ENCODE results near the gene SP4.

The SP4 gene

GRCh38 chr7:21430575-21430954, 2.7 kb downstream of the SP4 start:
- POLR2A ChIA-PET, result no interaction called here
- CTCF ChIA-PET, result interaction anchor here (0.7 to 1.8 kb wide), 3 partner anchors 10 to 27 kb away, joined by 3 to 6 read pairs (median 3); no protein-coding TSS in a partner anchor
- DNase-seq (ENCODE audit: extremely low spot score), result no peak
- TF ChIP-seq, protein P1, sequence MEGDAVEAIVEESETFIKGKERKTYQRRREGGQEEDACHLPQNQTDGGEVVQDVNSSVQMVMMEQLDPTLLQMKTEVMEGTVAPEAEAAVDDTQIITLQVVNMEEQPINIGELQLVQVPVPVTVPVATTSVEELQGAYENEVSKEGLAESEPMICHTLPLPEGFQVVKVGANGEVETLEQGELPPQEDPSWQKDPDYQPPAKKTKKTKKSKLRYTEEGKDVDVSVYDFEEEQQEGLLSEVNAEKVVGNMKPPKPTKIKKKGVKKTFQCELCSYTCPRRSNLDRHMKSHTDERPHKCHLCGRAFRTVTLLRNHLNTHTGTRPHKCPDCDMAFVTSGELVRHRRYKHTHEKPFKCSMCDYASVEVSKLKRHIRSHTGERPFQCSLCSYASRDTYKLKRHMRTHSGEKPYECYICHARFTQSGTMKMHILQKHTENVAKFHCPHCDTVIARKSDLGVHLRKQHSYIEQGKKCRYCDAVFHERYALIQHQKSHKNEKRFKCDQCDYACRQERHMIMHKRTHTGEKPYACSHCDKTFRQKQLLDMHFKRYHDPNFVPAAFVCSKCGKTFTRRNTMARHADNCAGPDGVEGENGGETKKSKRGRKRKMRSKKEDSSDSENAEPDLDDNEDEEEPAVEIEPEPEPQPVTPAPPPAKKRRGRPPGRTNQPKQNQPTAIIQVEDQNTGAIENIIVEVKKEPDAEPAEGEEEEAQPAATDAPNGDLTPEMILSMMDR (IDR thresholded peaks at IDR 0.05; ENCODE audit: control extremely low read depth, extremely low read depth, low read depth, missing control alignments), result no peak

DNA sequence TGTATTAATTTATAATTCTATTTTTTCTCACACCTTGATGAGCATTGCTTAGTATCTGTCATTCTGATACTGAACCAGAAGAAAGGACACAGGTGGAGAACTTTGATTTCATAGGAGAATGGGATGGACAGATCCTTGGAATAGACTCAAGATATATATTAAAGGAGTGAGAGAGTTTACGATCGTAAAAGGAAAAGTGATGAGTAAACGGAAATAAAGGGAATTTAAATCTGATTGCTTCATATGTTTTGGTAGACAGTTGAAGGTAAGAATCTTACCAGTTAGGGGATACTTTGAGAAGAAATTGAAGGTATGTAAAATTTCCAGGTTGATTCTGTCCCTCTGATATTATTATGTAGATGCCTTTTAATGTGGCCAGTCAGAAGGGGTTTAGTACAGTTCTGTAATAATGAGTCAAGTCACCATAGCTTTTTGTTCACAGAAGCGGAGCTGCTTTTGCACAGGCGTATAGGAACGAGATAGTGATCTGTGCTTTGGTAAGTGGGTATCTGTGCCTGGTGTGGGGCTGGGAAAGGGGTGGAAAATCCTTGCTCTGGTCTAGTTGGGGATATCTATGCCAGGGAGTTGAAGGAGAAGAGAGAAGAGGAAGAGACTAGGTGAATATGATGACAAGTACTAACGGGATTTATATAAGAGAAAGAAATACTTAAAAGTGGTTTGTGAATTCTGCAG, 15.4 kb downstream of the SP4 start:
- DNase-seq (ENCODE audit: extremely low spot score), result no peak
- ChIA-PET CTCF (no interaction called here), POLR2A (no interaction called here)
- TF ChIP-seq, protein P1 (IDR thresholded peaks at IDR 0.05; ENCODE audit: control extremely low read depth, extremely low read depth, low read depth, missing control alignments), result no peak

GRCh38 chr7:21448974-21449373, 21.1 kb downstream of the SP4 start:
- ChIA-PET CTCF (interaction anchor here (0.8 to 1.2 kb wide), 2 partner anchors 13 to 15 kb away, joined by 3 read pairs; no protein-coding TSS in a partner anchor), POLR2A (no interaction called here)
- TF ChIP-seq, protein P1 (IDR thresholded peaks at IDR 0.05; ENCODE audit: control extremely low read depth, extremely low read depth, low read depth, missing control alignments), result no peak
- no peak for DNase-seq (ENCODE audit: extremely low spot score)

DNA sequence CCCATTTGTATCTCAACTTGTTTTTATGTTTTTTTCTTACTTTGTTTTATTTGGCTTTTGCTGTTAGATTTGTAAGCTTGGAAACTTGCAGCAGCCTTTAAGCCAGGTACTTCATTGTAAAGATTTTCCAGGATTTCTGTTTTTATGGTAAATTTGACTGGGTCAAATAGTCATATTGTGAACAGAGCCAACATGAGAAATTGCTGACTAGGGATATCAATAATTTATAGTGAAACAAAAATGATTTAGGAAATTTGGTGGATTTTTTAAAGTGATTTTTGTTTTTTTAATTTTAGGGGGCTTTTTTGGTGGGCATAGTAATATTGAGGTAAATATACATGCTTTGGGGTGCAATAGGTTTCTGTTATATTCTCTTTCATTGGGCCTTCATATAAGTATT, 22.2 kb downstream of the SP4 start:
- ChIA-PET CTCF (no interaction called here), POLR2A (no interaction called here)
- no peak for DNase-seq (ENCODE audit: extremely low spot score)
- TF ChIP-seq, protein P1 (IDR thresholded peaks at IDR 0.05; ENCODE audit: control extremely low read depth, extremely low read depth, low read depth, missing control alignments), result no peak

DNA sequence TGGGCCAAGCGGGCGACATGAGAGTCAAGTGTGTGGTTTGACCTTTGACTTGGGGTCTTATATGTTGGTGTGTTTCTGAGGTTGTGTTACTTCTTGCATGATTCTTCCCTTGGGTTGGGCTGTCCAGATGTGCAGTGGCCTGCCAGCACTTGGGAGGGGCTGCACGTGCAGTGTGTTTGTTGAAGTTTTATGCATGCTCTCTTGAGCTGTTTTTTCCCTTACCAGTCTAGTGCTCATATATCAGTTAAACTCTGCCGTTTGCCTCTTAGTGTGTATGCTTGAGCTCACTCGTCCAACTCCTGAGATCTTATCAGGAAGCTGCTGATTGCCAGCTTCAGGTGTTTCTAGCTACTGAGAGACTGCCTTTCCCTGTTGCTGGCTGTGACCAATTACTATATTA, 23.1 kb downstream of the SP4 start:
- no peak for DNase-seq (ENCODE audit: extremely low spot score)
- TF ChIP-seq, protein P1 (IDR thresholded peaks at IDR 0.05; ENCODE audit: control extremely low read depth, extremely low read depth, low read depth, missing control alignments), result no peak

DNA sequence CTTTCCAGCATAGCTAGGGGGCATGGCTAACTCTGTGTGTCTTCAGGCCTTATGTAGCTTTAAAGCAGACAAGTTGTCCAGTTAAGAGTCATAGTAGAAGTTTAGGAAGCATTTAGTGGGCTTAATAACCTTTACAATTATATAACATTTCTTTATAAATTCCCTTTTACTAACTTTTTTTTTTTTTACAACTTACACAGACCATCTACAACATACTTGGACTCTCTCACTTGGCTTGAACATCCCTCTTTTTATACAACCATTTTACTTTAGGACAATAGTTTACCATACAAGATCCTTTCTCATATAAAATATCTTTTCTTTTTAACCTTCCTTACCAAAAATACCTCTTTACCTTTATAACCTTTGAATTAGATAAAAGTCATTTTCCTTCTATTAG, 26.3 kb downstream of the SP4 start:
- ChIA-PET POLR2A (no interaction called here), CTCF (interaction anchor here (1.2 to 1.7 kb wide), 2 partner anchors 14 to 17 kb away, joined by 3 to 9 read pairs; no protein-coding TSS in a partner anchor)
- TF ChIP-seq, protein P1 (IDR thresholded peaks at IDR 0.05; ENCODE audit: control extremely low read depth, extremely low read depth, low read depth, missing control alignments), result no peak
- DNase-seq (ENCODE audit: extremely low spot score), result no peak

More for the DNA sequence above, 23.1 kb downstream of the SP4 start:
- POLR2A ChIA-PET, result no interaction called here
- CTCF ChIA-PET, result interaction anchor here (0.9 to 2.0 kb wide), 3 partner anchors 10 to 19 kb away, joined by 3 to 7 read pairs (median 5); no protein-coding TSS in a partner anchor

Data from GM10248 (cell line).